ENCODE measurements around the gene DGKK.

Gene DGKK

DNA sequence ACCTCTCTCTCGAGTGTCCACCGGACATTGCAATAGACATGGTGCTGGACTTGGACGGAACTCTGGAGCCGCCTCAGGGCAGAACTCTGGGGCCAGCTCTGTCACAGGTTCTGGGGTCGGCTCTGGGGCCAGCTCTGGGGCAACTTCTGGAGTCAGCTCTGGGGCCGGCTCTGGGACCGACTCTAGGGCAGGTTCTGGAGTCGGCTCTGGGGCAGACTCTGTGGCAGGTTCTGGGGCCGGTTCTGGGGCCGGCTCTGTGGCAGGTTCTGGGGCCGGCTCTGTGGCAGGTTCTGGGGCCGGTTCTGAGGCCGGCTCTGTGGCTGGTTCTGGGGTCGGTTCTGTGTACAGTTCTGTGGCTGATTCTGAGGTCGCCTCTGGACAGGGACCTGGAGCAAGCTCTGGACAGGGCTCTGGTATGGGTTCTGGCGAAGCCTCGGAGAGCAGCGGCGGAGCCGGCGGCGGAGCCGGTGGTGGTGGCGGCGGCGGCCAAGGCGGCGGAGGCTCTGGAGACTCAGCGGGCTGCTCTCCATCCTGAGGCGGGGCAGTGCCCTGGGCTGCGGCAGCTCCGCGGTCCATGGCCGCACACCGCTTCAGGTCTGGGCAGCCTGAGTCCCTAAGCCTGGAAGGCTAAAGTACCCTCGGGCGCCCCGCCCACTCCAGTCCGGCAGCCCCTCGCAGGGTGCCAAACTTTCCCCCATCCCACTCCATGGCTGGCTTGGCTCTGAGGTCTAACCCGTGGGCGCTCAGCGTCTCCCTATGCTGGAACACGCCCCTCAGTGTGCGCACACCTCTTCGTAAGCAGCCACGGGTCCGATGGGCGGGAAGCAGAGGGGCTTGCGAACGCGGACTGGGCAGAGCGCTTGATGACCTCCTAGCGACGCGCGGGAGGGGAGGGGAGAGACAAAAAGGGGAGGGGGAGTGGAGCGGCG is at the start of gene DGKK:
Gene DGKK (minus strand): TSS at position 723 of the 929 bp plus-strand sequence. CDS start 147 bp downstream, at position 576.
- DNase-seq (ENCODE audit: low read depth in 2 of 2), result no peak

- no peak for DNase-seq (ENCODE audit: low read depth in 2 of 2)
These were observed 44.2 kb upstream of the DGKK start for GRCh38 chrX:50514811-50515210.

- DNase-seq (ENCODE audit: low read depth in 2 of 2), result no peak
These were observed 26.5 kb upstream of the DGKK start for GRCh38 chrX:50497114-50497513.

GRCh38 chrX:50495616-50496015 is 25.0 kb upstream of the DGKK start:
- no peak for DNase-seq (ENCODE audit: low read depth in 2 of 2)

DNA sequence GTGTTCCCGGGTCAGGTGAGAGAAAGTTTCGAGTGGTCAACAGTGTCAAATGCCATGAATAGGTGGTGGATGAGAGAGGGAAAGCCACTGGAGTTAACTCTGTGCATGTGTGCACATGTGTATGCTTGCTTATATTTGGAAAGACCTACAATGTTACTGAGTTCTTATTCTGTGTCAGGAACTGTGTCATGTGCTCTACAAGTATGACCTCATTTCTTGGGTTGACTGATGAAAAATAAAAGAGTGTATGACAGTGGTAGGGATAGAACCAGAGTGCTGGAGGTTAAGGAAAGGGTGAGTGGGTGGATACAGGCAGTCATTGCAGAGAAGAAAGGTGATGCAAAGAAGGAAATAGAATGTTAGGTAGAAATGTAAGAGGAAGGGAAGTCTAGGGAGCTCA is 22.1 kb upstream of the DGKK start:
- DNase-seq (ENCODE audit: low read depth in 2 of 2), result no peak

DNA sequence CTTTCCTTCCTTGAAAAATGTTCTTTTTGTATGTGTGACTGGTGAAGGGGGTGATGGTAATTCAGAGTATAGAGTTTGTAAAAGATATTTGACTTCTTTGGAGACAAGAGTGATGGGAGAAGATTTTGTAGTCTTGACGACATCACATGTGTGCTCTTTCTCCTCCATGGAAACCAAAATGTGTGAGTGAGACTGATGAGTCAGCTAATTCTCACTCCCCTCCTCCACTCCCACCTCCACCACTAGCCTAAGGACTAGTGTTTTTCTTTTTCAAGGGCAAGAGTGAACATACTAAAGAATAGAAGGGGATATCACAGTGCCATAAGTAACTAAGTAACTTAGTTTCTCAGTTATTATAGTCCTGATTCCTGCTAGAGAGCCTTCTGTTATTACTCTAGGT is 14.0 kb upstream of the DGKK start:
- no peak for DNase-seq (ENCODE audit: low read depth in 2 of 2)

GRCh38 chrX:50483283-50483682 is 12.7 kb upstream of the DGKK start:
- DNase-seq (ENCODE audit: low read depth in 2 of 2), result no peak

GRCh38 chrX:50475208-50475607 is 4.6 kb upstream of the DGKK start:
- no peak for DNase-seq (ENCODE audit: low read depth in 2 of 2)

GRCh38 chrX:50471390-50471789 is 765 bp upstream of the DGKK start:
- DNase-seq (ENCODE audit: low read depth in 2 of 2), result no peak

- no peak for DNase-seq (ENCODE audit: low read depth in 2 of 2)
These were observed 1.4 kb downstream of the DGKK start for GRCh38 chrX:50469206-50469605.

- DNase-seq (ENCODE audit: low read depth in 2 of 2), result no peak
These were observed 11.0 kb downstream of the DGKK start for GRCh38 chrX:50459615-50460014.

- no peak for DNase-seq (ENCODE audit: low read depth in 2 of 2)
These were observed 12.1 kb downstream of the DGKK start for GRCh38 chrX:50458483-50458882.

- no peak for DNase-seq (ENCODE audit: low read depth in 2 of 2)
These were observed 13.7 kb downstream of the DGKK start for GRCh38 chrX:50456712-50457484.

DNA sequence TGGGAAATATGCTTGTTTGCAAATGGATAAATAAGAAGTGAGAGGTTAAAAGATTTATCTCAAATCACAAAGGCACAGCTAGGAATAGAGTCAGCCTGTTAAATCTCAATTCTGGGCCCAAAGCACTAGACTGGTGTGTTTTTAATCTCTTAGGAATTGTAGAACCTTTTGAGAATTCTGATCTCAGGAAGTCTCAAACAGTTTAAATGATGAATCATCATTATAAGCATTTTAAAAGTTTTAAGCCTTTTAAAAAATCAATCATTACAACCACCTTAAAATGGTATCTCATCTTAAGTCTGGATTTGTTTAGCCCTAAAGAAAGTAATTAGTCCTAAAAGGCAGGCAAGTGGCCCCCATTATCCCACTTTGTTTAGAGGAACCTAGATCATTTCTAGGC is 17.8 kb downstream of the DGKK start:
- no peak for DNase-seq (ENCODE audit: low read depth in 2 of 2)

GRCh38 chrX:50450324-50450723 is 20.3 kb downstream of the DGKK start:
- DNase-seq (ENCODE audit: low read depth in 2 of 2), result no peak

GRCh38 chrX:50448565-50448964 is 22.1 kb downstream of the DGKK start:
- no peak for DNase-seq (ENCODE audit: low read depth in 2 of 2)

DNA sequence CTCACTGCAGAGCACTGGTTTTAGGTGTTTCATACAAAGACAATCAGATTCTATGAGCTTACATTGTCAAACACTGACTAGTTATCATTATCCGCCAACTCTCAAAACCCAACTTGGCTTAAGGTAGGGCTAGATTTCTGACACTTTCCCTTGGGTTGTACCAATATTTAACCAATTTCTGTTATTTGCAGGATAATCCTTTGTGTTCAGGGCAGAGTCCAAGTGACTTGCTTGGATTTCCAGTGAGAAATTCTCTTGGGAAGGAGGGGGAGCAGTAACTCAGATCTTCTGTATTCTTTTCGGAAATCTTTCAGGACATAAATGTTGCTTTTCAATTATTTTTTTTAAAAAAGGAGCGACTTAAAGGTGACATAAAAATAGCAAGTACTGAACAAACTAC is 23.1 kb downstream of the DGKK start:
- no peak for DNase-seq (ENCODE audit: low read depth in 2 of 2)

- DNase-seq (ENCODE audit: low read depth in 2 of 2), result no peak
These were observed 28.1 kb downstream of the DGKK start for GRCh38 chrX:50442426-50443116.

DNA sequence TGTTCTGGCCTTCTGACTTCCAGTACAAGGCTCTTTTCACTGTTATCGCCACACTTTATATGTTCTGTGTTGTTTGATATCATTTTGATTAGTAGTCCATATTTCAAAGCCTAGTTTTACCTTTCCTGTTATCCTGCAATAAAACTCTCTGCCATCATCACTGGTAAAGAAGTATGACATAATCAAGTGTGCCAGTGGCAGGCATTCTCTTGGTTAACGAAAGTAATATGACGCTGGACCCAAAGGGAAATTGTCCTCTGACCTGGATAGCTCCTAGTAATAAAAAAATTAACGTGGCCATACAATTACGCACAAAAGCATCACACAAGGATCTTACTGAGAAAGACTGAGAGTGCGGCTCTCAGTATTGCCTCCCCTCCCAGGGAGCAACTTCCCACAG is 33.8 kb downstream of the DGKK start:
- DNase-seq (ENCODE audit: low read depth in 2 of 2), result no peak

DNA sequence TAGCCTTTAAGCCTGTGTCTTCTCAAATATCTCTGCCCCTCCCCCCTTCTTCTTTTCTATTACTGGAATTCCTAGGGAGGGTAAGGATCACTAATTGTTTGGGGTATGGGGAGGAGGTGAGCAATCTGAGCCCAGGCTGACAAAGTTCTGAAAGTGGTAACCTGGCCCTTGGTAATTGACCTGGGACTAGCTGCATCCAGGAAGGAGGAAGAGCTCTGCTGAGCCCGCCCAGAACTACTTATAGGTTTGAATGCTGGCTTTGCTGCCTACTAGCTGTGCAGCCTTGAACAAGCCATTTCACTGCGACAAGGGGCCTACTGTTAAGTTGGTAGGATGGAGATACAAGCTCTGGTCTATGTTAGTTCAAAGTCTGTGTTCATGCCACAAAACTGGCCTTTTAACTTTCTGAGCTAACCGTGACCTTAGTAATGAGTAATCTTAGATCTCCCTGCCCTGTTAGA is 37.8 kb downstream of the DGKK start:
- no peak for DNase-seq (ENCODE audit: low read depth in 2 of 2)

- DNase-seq (ENCODE audit: low read depth in 2 of 2), result no peak
These were observed 39.0 kb downstream of the DGKK start for GRCh38 chrX:50431623-50432022.

DNA sequence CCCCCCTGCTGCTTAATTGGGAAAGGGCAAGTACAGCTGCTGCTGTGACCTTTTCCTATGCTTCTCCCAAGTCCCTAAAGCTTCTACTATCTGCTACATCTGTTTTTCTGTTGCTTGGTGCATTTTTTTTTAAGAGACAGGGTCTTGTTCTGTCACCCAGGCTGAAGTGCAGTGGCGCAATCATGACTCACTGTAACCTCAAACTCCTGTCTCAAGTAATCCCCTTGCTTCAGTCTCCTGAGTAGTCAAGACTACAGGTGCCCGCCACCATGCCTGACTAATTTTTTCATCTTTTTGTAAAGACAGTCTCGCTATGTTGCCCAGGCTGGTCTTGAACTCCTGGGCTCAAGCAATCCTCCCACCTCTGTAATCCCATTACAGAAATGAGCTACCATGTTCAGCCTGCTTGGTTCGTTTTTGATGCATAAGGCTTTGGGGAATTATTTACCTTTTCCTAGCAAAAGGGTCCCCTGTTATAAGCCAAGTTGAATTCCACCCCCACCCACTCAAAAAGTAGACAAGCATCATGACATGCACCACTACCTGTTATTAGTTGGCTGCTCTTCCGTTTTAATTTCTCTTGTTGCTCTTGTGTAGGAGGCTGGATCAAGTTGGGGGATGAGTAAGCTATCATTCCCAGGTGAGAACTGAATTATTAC is 39.6 kb downstream of the DGKK start:
- no peak for DNase-seq (ENCODE audit: low read depth in 2 of 2)

All from stimulated activated CD4-positive, alpha-beta T cell treated with anti-CD3 and anti-CD28 coated beads, Interleukin-15, amount 100 ng/mL, for 48 hours (primary cell).